HepG2 (cell line): ENCODE measurements around the gene PFKFB2.

ENCODE experiments used
- ATF6 ChIP-seq: sonication (generic); formaldehyde crosslinking; conservative IDR thresholded peaks from 2 replicates; pipeline ENCODE4 v1.4.0; 2020; ENCODE audit warnings: missing genetic modification reagents
- CTCF ChIP-seq: sonication (generic); formaldehyde crosslinking; IDR thresholded peaks from 2 replicates; pipeline ENCODE4 v1.5.0; 2020; ENCODE audit warnings: mild to moderate bottlenecking, missing genetic modification reagents, moderate library complexity
- DR1 ChIP-seq: sonication (generic); formaldehyde crosslinking; IDR thresholded peaks from 2 replicates; pipeline ENCODE4 v1.8.0; 2021; ENCODE audit warnings: mild to moderate bottlenecking, missing genetic modification reagents, inconsistent platforms
- JUNB ChIP-seq: sonication (generic); formaldehyde crosslinking; IDR thresholded peaks from 2 replicates; pipeline ENCODE4 v1.8.0; 2022; ENCODE audit warnings: missing genetic modification reagents, mild to moderate bottlenecking, borderline replicate concordance
- MAFF ChIP-seq: IDR thresholded peaks from 2 replicates; pipeline ENCODE4 v1.6.1; 2011; ENCODE audit warnings: low read depth, low read length, improper control_type of control experiment
- MZF1 ChIP-seq: sonication (generic); formaldehyde crosslinking; IDR thresholded peaks from 2 replicates; pipeline ENCODE4 v1.8.1; 2023; ENCODE audit warnings: mild to moderate bottlenecking, missing genetic modification reagents, borderline replicate concordance
- NFE2L1 ChIP-seq: sonication (generic); formaldehyde crosslinking; IDR thresholded peaks from 2 replicates; pipeline ENCODE4 v1.4.0; 2020; ENCODE audit warnings: missing genetic modification reagents, mild to moderate bottlenecking, borderline replicate concordance
- TAF1 ChIP-seq: sonication (generic); formaldehyde crosslinking; IDR thresholded peaks from 2 replicates; pipeline ENCODE4 v1.4.0; 2020; ENCODE audit warnings: missing genetic modification reagents
- YY1 ChIP-seq: IDR thresholded peaks from 2 replicates; pipeline ENCODE4 v1.6.1; 2011; ENCODE audit warnings: low read length, low read depth, moderate library complexity, mild to moderate bottlenecking; ENCODE audit not compliant: insufficient read depth, insufficient replicate concordance
- ZNF12 ChIP-seq: sonication (generic); formaldehyde crosslinking; IDR thresholded peaks from 2 replicates; pipeline ENCODE4 v1.5.0; 2020; ENCODE audit warnings: missing genetic modification reagents
- ZNF24 ChIP-seq: fragments of 450-650 bp; IDR thresholded peaks from 2 replicates; pipeline ENCODE4 v1.6.1; 2017; ENCODE audit warnings: antibody characterized with exemption, mild to moderate bottlenecking
- ZNF460 ChIP-seq: sonication (generic); formaldehyde crosslinking; IDR thresholded peaks from 2 replicates; pipeline ENCODE4 v1.5.1; 2020; ENCODE audit warnings: missing genetic modification reagents, mild to moderate bottlenecking, borderline replicate concordance

GRCh38 chr1:207124389-207124788 is 71.3 kb downstream of the PFKFB2 start:
- TF ChIP-seq ATF6 (CRISPR knock-in tag) (no peak), CTCF (CRISPR knock-in tag) (no peak), NFE2L1 (CRISPR knock-in tag) (no peak), ZNF460 (CRISPR knock-in tag) (no peak), MZF1 (CRISPR knock-in tag) (no peak), YY1 (no peak), MAFF (no peak), TAF1 (CRISPR knock-in tag) (no peak), JUNB (no peak), DR1 (CRISPR knock-in tag) (no peak), ZNF24 (no peak), ZNF12 (CRISPR knock-in tag) (no peak)
